ENCODE data around the gene SYNGAP1. TPM values are rescaled to one million over a fixed set of nuclear protein-coding genes. Genes with fewer than 3 reads are reported as not detected.

SYNGAP1 gene
- total and polyA plus RNA-seq, 4 donors, result 0.32 to 1.8 (median 1.1) TPM

GRCh38 chr6:33431880-33432541 is 12.1 kb downstream of the SYNGAP1 start (continued):
- TF ChIP-seq REST (IDR thresholded peaks at IDR 0.05) (no peak), NR2F2 (IDR thresholded peaks at IDR 0.05) (no peak), JUND (IDR thresholded peaks at IDR 0.05) (no peak), RAD21 (IDR thresholded peaks at IDR 0.05) (no peak)

- Histone ChIP-seq H3K9me3 (ENCODE audit: control insufficient read depth in 4 of 4, low read length in 3 of 4) (no peaks in the 10 kb centered on the region), H3K4me1 (ENCODE audit: control insufficient read depth in 4 of 4, insufficient read depth in 4 of 4, low read length in 3 of 4) (peaks cover 6 to 32% (median 18%) of the 10 kb centered on the region in 4 donors), H3K36me3 (ENCODE audit: control insufficient read depth in 4 of 4, insufficient read depth in 3 of 4, low read depth in 1 of 4, low read length in 3 of 4) (peaks cover 0 to 6% (median 0%) of the 10 kb centered on the region in 4 donors), H3K27ac (ENCODE audit: low read depth in 1 of 2, low read length in 2 of 2) (no peak overlapping the region), H3K9ac (ENCODE audit: low read depth in 1 of 2, low read length in 2 of 2) (no peak overlapping the region), H3K4me3 (ENCODE audit: low read depth in 1 of 3, low read length in 3 of 3) (no peak overlapping the region), H3K27me3 (ENCODE audit: control insufficient read depth in 4 of 4, insufficient read depth in 4 of 4, low read length in 3 of 4) (no peaks in the 10 kb centered on the region)
- no peak for DNase-seq (ENCODE audit: low spot score)
- TF ChIP-seq HNF4A (conservative IDR thresholded peaks at IDR 0.05) (no peak), SP1 (IDR thresholded peaks at IDR 0.05) (no peak), CTCF (IDR thresholded peaks at IDR 0.05; ENCODE audit: low read depth, low read length, missing input control) (no peak), YY1 (IDR thresholded peaks at IDR 0.05) (no peak), RAD21 (IDR thresholded peaks at IDR 0.05) (no peak)
- 82% methylated on average over 10 of the region's 10 CpGs for WGBS
These were observed 12.7 kb downstream of the SYNGAP1 start for GRCh38 chr6:33432546-33432945.

GRCh38 chr6:33433001-33433543 is 13.2 kb downstream of the SYNGAP1 start:
- Histone ChIP-seq H3K27ac (ENCODE audit: low read depth in 1 of 2, low read length in 2 of 2) (no peak overlapping the region), H3K27me3 (ENCODE audit: control insufficient read depth in 4 of 4, insufficient read depth in 4 of 4, low read length in 3 of 4) (no peaks in the 10 kb centered on the region), H3K4me1 (ENCODE audit: control insufficient read depth in 4 of 4, insufficient read depth in 4 of 4, low read length in 3 of 4) (peaks cover 5 to 30% (median 17%) of the 10 kb centered on the region in 4 donors), H3K4me3 (ENCODE audit: low read depth in 1 of 3, low read length in 3 of 3) (no peak overlapping the region), H3K9me3 (ENCODE audit: control insufficient read depth in 4 of 4, low read length in 3 of 4) (no peaks in the 10 kb centered on the region), H3K9ac (ENCODE audit: low read depth in 1 of 2, low read length in 2 of 2) (no peak overlapping the region), H3K36me3 (ENCODE audit: control insufficient read depth in 4 of 4, insufficient read depth in 3 of 4, low read depth in 1 of 4, low read length in 3 of 4) (peaks cover 0 to 6% (median 1%) of the 10 kb centered on the region in 4 donors)
- 100% methylated on average over 1 of the region's 1 CpG for WGBS
- DNase-seq (ENCODE audit: low spot score), result no peak
- no peak for TF ChIP-seq HNF4A (conservative IDR thresholded peaks at IDR 0.05)
- TF ChIP-seq FOXA1 (IDR thresholded peaks at IDR 0.05), result no peak
- no peak for TF ChIP-seq FOXA2 (IDR thresholded peaks at IDR 0.05)
- TF ChIP-seq GABPA (IDR thresholded peaks at IDR 0.05 in 1 of 2, conservative IDR thresholded peaks at IDR 0.05 in 1 of 2), result no peak
- TF ChIP-seq CTCF (IDR thresholded peaks at IDR 0.05; ENCODE audit: low read depth, low read length, missing input control), result no peak
- no peak for TF ChIP-seq REST (IDR thresholded peaks at IDR 0.05)
- TF ChIP-seq RXRA (IDR thresholded peaks at IDR 0.05), result no peak
- no peak for TF ChIP-seq RAD21 (IDR thresholded peaks at IDR 0.05)
- TF ChIP-seq JUND (IDR thresholded peaks at IDR 0.05), result no peak
- TF ChIP-seq ZBTB33 (IDR thresholded peaks at IDR 0.05), result no peak
- no peak for TF ChIP-seq ATF3 (IDR thresholded peaks at IDR 0.05)

All from liver (tissue), 9 donors.